ENCODE results near the gene SETBP1.

DNA sequence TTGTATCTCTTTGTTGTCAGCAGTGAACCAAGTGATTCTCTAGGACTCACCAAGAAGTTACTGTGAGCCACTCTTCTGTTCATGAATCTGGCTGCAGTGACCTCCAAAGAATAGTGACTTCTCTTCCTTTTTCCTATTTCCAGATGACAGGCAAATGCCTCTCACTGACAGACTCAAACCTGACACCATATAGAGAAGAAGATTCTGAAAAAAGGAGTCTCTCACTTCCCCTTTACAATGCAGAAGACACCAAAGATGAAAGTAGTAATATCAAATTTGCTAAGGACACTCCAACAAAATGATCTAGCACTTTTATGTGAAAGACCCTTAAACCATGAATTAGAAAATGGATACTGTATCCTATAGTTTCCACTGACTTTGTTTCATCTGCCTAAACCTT is 44.4 kb upstream of the SETBP1 start:
- no peak for TF ChIP-seq EZH2 (IDR thresholded peaks at IDR 0.05; ENCODE audit: borderline replicate concordance, low read length)
- TF ChIP-seq, protein P1, sequence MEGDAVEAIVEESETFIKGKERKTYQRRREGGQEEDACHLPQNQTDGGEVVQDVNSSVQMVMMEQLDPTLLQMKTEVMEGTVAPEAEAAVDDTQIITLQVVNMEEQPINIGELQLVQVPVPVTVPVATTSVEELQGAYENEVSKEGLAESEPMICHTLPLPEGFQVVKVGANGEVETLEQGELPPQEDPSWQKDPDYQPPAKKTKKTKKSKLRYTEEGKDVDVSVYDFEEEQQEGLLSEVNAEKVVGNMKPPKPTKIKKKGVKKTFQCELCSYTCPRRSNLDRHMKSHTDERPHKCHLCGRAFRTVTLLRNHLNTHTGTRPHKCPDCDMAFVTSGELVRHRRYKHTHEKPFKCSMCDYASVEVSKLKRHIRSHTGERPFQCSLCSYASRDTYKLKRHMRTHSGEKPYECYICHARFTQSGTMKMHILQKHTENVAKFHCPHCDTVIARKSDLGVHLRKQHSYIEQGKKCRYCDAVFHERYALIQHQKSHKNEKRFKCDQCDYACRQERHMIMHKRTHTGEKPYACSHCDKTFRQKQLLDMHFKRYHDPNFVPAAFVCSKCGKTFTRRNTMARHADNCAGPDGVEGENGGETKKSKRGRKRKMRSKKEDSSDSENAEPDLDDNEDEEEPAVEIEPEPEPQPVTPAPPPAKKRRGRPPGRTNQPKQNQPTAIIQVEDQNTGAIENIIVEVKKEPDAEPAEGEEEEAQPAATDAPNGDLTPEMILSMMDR (conservative IDR thresholded peaks at IDR 0.05 in 1 of 2, IDR thresholded peaks at IDR 0.05 in 1 of 2; ENCODE audit: extremely low read depth in 1 of 2, insufficient read depth in 1 of 2, low read depth in 1 of 2, low read length in 2 of 2): no peak
